Mucosa of descending colon (tissue), 3 donors: ENCODE data around the gene GRB7. TPM values are rescaled to one million over a fixed set of nuclear protein-coding genes. Genes with fewer than 3 reads are reported as not detected.
A peak's percentile ranks its signal among the peaks of the same experiment; 100 is the strongest.

Source experiments
- ATAC-seq: fragments of 200-7000 bp; cut with Tn5 transposase; one replicate; pipeline ENCODE4 v1.9.1; 2020; ENCODE audit warnings: mild to moderate bottlenecking, moderate library complexity
- DNase-seq, 3 donors: peaks; one replicate each; pipeline ENCODE4 v3.0.0-alpha.2; 2020
- H3K36me3 ChIP-seq: fragments of 200-600 bp; one replicate; pipeline ENCODE4 v1.8.0; 2021; ENCODE audit warnings: low read depth, mild to moderate bottlenecking
- H3K4me1 ChIP-seq: fragments of 200-600 bp; one replicate; pipeline ENCODE4 v1.8.0; 2021; ENCODE audit warnings: low read depth, mild to moderate bottlenecking
- H3K4me3 ChIP-seq: fragments of 200-600 bp; one replicate; pipeline ENCODE4 v1.8.0; 2021; ENCODE audit warnings: mild to moderate bottlenecking
- H3K9me3 ChIP-seq: fragments of 200-600 bp; one replicate; pipeline ENCODE4 v1.8.0; 2021; ENCODE audit warnings: mild to moderate bottlenecking
- intact Hi-C, 2 donors: fragments of 100-400 bp; cut with DNase I in 1 of 2; cut with micrococcal nuclease in 1 of 2; formaldehyde crosslinking; loops; one replicate each; pipeline versions ENCODE4 v1.11.0 to v1.11.1; 2022; cut with DNase I, micrococcal nuclease
- total RNA-seq, 3 donors: library from RNA; stranded (reverse); fragmentation: NEBNext Ultra II Directional in 2 of 3; extraction: Animal tissue kit (Norgen Biotek cat#: 25700) in 2 of 3; gene quantifications; one replicate each; pipeline versions ENCODE4 v1.2.1 to v1.2.4, GENCODE V29; 2021 to 2023
- TF ChIP-seq, protein P1 (sequence below): fragments of 200-600 bp; IDR thresholded peaks from one replicate; pipeline ENCODE4 v1.8.0; 2022; ENCODE audit warnings: antibody characterized with exemption, mild to moderate bottlenecking
- donor health status: DM: no; HTN: no; CAD: no; lungs with moderate emphysema.
- donor health status: DM: no; HTN: no; CAD: no.
- donor health status: DM: no; HTN: yes; CAD: no.

The GRB7 gene
- total RNA-seq, 3 donors from 2014 or later = 13.6 to 49.0 (median 28.0) TPM

DNA sequence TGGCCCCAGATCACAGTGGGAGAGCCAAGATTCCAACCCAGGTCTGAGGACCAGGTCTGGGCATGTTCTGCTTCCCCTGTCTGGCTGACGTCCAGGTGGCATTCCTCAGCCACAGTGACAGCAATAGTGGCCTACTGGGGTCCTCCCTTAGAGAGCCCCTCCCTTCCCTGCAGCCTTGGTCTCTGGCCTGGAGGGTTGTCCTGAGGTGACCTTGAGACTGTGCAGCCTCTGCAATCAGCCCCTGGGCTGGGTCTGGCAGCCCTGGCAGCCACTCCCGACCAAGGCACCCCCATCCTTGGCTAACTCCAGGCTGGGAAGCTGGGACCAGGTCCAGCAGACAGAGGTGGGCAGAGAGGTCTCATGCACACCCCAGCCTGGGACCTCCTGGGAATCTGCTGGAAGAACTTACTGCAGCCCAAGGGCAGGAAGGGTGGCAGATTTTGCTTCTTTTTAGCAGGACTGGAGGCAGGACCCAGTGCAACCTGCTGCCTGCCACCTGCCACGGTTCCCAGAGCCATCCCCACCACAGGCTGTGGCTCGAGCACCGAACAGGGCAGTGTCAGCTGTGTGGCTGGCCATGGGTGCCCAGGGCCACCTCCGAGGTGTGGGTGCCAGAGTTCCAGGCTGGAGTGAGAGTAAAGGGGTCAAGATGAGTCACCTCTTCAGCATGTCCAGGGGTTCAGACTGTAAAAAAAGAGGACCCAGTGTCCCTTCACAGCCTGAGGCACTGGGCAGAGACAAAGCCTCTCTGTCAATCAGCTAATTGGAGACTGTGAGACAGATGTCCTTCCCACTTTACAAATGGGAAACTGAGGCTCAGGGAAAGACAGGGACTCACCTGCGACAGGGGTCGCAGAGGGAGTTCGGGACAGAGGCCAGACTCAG, 12.6 kb downstream of the GRB7 start:
- TF ChIP-seq, protein P1, sequence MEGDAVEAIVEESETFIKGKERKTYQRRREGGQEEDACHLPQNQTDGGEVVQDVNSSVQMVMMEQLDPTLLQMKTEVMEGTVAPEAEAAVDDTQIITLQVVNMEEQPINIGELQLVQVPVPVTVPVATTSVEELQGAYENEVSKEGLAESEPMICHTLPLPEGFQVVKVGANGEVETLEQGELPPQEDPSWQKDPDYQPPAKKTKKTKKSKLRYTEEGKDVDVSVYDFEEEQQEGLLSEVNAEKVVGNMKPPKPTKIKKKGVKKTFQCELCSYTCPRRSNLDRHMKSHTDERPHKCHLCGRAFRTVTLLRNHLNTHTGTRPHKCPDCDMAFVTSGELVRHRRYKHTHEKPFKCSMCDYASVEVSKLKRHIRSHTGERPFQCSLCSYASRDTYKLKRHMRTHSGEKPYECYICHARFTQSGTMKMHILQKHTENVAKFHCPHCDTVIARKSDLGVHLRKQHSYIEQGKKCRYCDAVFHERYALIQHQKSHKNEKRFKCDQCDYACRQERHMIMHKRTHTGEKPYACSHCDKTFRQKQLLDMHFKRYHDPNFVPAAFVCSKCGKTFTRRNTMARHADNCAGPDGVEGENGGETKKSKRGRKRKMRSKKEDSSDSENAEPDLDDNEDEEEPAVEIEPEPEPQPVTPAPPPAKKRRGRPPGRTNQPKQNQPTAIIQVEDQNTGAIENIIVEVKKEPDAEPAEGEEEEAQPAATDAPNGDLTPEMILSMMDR = no peak
- intact Hi-C loops = loop anchor here in 1 of 2 donors (10.0 kb wide), 1 partner anchor 126 kb away; the partner anchor contains the start of gene PPP1R1B
- Histone ChIP-seq H3K9me3 (no peaks in the 10 kb centered on the region), H3K4me3 (no peak overlapping the region), H3K4me1 (peaks cover 15% of the 10 kb centered on the region), H3K36me3 (no peaks in the 10 kb centered on the region)
- DNase-seq (no peak), ATAC-seq (no peak)

DNA sequence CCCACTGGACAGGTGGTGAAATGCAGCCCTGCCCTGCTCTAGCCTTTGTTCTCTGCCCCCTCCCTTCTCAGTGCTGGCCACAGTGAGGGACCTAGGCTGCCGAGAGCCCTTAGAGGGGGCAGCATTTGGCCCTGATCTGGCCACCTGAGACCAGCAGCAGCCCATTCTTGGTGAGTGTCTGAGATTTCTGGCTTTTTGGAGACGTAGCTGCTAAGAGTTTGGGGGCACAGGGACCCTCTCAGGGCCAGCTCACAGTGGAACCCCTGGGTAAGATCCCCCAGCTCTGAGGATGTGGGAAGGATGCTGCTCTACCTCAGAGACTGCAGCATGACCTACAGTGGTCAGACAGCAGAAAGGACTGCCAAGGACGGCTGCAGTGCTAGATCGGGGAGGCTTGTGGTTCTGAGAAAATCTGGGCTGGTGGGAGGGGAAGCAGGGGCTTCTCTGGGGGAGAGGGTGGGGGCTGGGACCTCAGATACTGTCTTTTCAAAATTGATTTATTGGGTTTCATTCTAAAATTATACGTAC, 13.3 kb downstream of the GRB7 start:
- TF ChIP-seq, protein P1 = no peak
- intact Hi-C loops = loop anchor here in 1 of 2 donors (10.0 kb wide), 1 partner anchor 126 kb away; the partner anchor contains the start of gene PPP1R1B
- Histone ChIP-seq H3K4me1 (peaks cover 15% of the 10 kb centered on the region), H3K4me3 (no peak overlapping the region), H3K36me3 (no peaks in the 10 kb centered on the region), H3K9me3 (no peaks in the 10 kb centered on the region)
- ATAC-seq (no peak), DNase-seq (no peak)

DNA sequence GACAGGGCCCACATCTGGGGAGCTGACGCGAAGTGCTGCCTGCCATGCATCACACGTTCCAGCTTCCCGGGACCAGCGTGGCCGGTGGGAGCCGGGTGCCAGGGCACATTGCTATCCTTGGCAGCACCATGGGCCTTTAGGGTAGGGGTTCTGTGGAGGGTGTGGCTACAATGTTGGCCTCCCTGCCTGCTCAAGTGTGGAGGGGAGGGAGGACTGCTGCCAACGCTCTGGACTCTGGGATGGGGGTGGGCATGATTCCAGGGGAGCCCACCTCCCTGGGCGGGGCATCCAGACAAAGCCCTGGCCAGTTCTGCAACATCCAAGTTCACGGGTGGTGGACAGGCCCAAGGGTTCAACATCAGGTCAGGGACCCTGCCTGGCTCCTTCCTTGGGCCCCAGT, 13.9 kb downstream of the GRB7 start:
- DNase-seq (no peak), ATAC-seq (no peak)
- peaks cover 15% of the 10 kb centered on the region for H3K4me1 ChIP-seq
- TF ChIP-seq, protein P1 = no peak
- no peak overlapping the region for H3K4me3 ChIP-seq
- intact Hi-C loops = loop anchor here in 1 of 2 donors (10.0 kb wide), 1 partner anchor 127 kb away; the partner anchor contains the start of gene PPP1R1B
- H3K9me3 ChIP-seq = no peaks in the 10 kb centered on the region
- H3K36me3 ChIP-seq = no peaks in the 10 kb centered on the region

DNA sequence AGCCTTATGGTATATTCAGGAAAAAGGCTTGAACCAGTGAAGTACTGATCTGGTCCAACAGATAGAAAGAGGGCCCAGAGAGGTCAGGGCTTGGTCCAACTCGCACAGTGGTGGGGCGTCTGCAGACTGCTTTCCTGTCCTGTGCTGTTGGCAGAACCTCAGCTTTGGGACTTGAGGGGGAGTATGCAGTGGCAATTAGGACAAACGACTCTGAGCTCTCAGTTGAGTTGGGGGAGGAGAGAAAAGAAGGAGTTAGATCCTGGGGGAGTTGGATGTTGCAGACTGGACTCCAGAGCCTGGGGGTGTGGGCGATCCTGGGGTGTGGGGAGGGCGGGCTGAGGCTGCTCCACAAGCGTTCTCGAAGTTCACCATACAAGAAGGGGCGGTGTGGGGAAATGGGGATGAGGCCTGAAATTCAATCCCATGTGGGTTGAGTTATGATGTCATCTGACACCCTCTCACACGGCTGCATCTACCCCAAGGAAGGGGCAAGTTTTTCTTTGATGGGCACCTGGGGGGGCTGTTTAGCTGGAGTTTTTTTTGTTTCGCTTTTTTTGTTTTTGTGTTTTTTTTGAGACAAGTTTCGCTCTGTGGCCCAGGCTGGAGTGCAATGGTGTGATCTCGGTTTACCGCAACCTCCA, 14.6 kb downstream of the GRB7 start:
- TF ChIP-seq, protein P1 = no peak
- Histone ChIP-seq H3K4me3 (no peak overlapping the region), H3K36me3 (no peaks in the 10 kb centered on the region), H3K4me1 (peaks cover 15% of the 10 kb centered on the region), H3K9me3 (no peaks in the 10 kb centered on the region)
- DNase-seq (no peak), ATAC-seq (no peak)
- intact Hi-C loops = loop anchor here in 1 of 2 donors (10.0 kb wide), 1 partner anchor 128 kb away; the partner anchor contains the start of gene PPP1R1B

DNA sequence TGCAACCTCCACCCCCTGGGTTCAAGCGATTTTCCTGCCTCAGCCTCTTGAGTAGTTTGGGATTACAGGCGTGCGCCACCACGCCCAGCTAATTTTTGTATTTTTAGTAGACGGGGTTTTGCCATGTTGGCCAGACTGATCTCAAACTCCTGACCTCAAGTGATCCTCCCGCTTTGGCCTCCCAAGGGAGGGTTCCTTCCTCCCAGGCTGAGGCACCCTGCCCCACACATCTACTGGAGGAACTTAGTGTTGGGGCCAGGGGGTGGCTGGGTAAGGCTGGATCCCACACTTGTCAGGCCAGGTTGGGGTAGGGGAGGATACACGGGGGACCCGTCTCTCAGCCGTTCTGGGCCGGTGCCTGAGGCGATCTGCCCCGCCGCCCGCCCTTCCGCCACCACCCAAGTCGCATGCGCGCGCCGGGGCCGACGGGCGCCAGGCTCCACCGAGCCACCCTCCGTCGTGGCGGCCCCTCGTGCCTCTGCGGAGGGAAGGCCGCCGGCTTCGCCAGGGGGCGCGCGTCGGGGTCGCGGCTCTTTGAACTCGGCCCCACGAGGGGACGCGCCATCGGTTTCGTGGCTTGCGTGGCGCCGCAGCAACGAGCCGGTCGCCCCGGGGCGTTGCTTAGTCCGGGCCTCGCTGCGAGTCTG, 15.9 kb downstream of the GRB7 start:
- H3K4me1 ChIP-seq = peaks cover 15% of the 10 kb centered on the region
- DNase-seq = peak in 2 of 3 donors; percentile 74 to 80
- TF ChIP-seq, protein P1 = no peak
- intact Hi-C loops = loop anchor here in 1 of 2 donors (10.0 kb wide), 1 partner anchor 129 kb away; the partner anchor contains the start of gene PPP1R1B
- H3K9me3 ChIP-seq = no peaks in the 10 kb centered on the region
- peak overlapping the region; percentile 42 for H3K4me3 ChIP-seq
- ATAC-seq = peak; percentile 66
- H3K36me3 ChIP-seq = no peaks in the 10 kb centered on the region
